Left ventricle myocardium inferior (tissue), 1 donor: ENCODE measurements around the gene ARHGAP29. TPM values are rescaled to one million over a fixed set of nuclear protein-coding genes. Genes with fewer than 3 reads are reported as not detected.

Experiments used
- DNase-seq: peaks from one replicate; pipeline ENCODE4 v3.0.0-alpha.2; 2020
- H3K27ac ChIP-seq: fragments of 200-600 bp; replicated peaks from 2 replicates; pipeline ENCODE4 v1.8.0; 2021
- H3K27me3 ChIP-seq: fragments of 200-600 bp; 2 replicates; pipeline ENCODE4 v1.8.0; 2021; ENCODE audit warnings: low read depth
- H3K36me3 ChIP-seq: fragments of 200-600 bp; 2 replicates; pipeline ENCODE4 v1.8.0; 2021
- H3K4me1 ChIP-seq: fragments of 200-600 bp; 2 replicates; pipeline ENCODE4 v1.8.0; 2021
- H3K4me3 ChIP-seq: fragments of 200-600 bp; 2 replicates; pipeline ENCODE4 v1.8.0; 2021; ENCODE audit warnings: mild to moderate bottlenecking, moderate library complexity
- H3K9me3 ChIP-seq: fragments of 200-600 bp; replicated peaks from 2 replicates; pipeline ENCODE4 v1.8.0; 2021
- CTCF ChIP-seq: fragments of 200-600 bp; IDR thresholded peaks from 2 replicates; pipeline ENCODE4 v1.8.0; 2021; ENCODE audit warnings: antibody characterized with exemption, mild to moderate bottlenecking, borderline replicate concordance
- intact Hi-C: fragments of 100-400 bp; cut with micrococcal nuclease; formaldehyde crosslinking; loops from one replicate; pipeline ENCODE4 v1.11.0; 2022
- total RNA-seq: library from RNA; stranded (reverse); fragmentation: NEBNext Ultra II Directional; extraction: Animal tissue kit (Norgen Biotek cat#: 25700); gene quantifications from one replicate; pipeline ENCODE4 v1.2.1, GENCODE V29; 2021
- donor health status: DM: no; HTN: yes; CAD: no; lungs with severe emphysema.

The ARHGAP29 gene
- total RNA-seq, 1 donor from 2014 or later: 26.5 TPM

- DNase-seq: no peak
- intact Hi-C loops: no loop called here
- H3K27ac ChIP-seq: peak overlapping the region; percentile 51
- no peaks in the 10 kb centered on the region for H3K27me3 ChIP-seq
- no peaks in the 10 kb centered on the region for H3K9me3 ChIP-seq
- no peak for TF ChIP-seq CTCF
- peaks cover 12% of the 10 kb centered on the region for H3K4me1 ChIP-seq
- H3K4me3 ChIP-seq: no peak overlapping the region
- H3K36me3 ChIP-seq: no peaks in the 10 kb centered on the region
Measured at GRCh38 chr1:94276988-94277434, 39.6 kb upstream of the ARHGAP29 start.

- no peak for DNase-seq
- intact Hi-C loops: no loop called here
- no peak overlapping the region for H3K27ac ChIP-seq
Measured at GRCh38 chr1:94275083-94275482, 37.7 kb upstream of the ARHGAP29 start.

DNA sequence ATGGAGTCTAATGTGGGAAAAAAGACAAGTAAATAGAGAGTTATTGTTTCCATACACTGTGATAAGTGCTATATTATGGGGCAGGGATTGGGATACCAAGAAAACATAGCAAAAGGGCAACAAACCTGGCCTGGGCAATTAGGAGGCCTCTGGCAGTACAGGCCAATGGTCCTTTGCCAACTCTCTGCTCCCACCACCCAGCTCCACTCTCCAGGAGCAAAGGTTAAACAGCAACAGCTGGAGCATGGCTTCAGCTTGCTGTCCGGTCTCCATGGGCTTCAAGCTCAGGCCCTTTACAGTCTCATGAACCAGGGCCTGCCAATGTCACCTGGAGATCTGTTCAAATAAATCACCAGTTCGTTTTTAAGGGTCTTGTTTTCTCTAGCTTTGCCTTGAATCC is 37.2 kb upstream of the ARHGAP29 start:
- no peak overlapping the region for H3K27ac ChIP-seq
- H3K9me3 ChIP-seq: no peaks in the 10 kb centered on the region
- no peak overlapping the region for H3K4me3 ChIP-seq
- H3K27me3 ChIP-seq: no peaks in the 10 kb centered on the region
- TF ChIP-seq CTCF: no peak
- no peak for DNase-seq
- no peaks in the 10 kb centered on the region for H3K4me1 ChIP-seq
- intact Hi-C loops: no loop called here
- H3K36me3 ChIP-seq: no peaks in the 10 kb centered on the region

More at GRCh38 chr1:94275083-94275482, 37.7 kb upstream of the ARHGAP29 start:
- Histone ChIP-seq H3K36me3 (no peaks in the 10 kb centered on the region), H3K4me1 (no peaks in the 10 kb centered on the region), H3K9me3 (no peaks in the 10 kb centered on the region), H3K4me3 (no peak overlapping the region), H3K27me3 (no peaks in the 10 kb centered on the region)
- TF ChIP-seq CTCF: no peak

GRCh38 chr1:94273111-94273510 is 35.7 kb upstream of the ARHGAP29 start:
- TF ChIP-seq CTCF: no peak
- Histone ChIP-seq H3K4me1 (no peaks in the 10 kb centered on the region), H3K27me3 (no peaks in the 10 kb centered on the region), H3K4me3 (no peak overlapping the region), H3K27ac (no peak overlapping the region), H3K9me3 (no peaks in the 10 kb centered on the region), H3K36me3 (no peaks in the 10 kb centered on the region)
- DNase-seq: no peak
- intact Hi-C loops: no loop called here

GRCh38 chr1:94272388-94272787 is 35.0 kb upstream of the ARHGAP29 start:
- Histone ChIP-seq H3K4me1 (no peaks in the 10 kb centered on the region), H3K27ac (no peak overlapping the region), H3K4me3 (no peak overlapping the region), H3K36me3 (no peaks in the 10 kb centered on the region), H3K27me3 (no peaks in the 10 kb centered on the region), H3K9me3 (no peaks in the 10 kb centered on the region)
- no peak for TF ChIP-seq CTCF
- intact Hi-C loops: no loop called here
- DNase-seq: no peak

- no peaks in the 10 kb centered on the region for H3K9me3 ChIP-seq
- peaks cover 1% of the 10 kb centered on the region for H3K4me1 ChIP-seq
- no peak overlapping the region for H3K27ac ChIP-seq
- intact Hi-C loops: no loop called here
- no peaks in the 10 kb centered on the region for H3K36me3 ChIP-seq
- H3K4me3 ChIP-seq: no peak overlapping the region
- H3K27me3 ChIP-seq: no peaks in the 10 kb centered on the region
- DNase-seq: no peak
- no peak for TF ChIP-seq CTCF
Measured at GRCh38 chr1:94271373-94271772, 34.0 kb upstream of the ARHGAP29 start.
